Measurements from ENCODE around the gene RBM8A. TPM values are rescaled to one million over a fixed set of nuclear protein-coding genes. Genes with fewer than 3 reads are reported as not detected.

Gene RBM8A
- total and polyA plus RNA-seq, 2 experiments from 2014 or later, result 282 to 289 TPM

DNA sequence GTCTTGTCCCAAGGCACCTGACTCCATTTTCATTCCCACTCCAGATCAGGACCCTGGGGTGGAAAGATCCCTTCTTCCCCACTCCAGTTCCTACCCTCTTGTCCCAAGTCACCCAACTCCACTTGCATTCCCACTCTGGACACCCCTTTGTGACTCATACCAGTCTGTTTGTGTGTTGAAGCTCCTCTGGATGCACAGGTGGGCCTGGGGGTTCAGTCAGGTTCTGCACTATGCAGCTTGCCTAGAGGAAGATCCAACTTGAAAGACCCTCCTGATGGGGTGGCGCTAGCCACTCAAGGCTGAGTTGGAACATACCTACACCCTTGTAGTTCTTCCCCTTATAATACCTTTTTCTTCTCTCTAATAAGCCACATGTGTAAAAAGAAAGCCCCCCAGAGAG, 31.8 kb downstream of the RBM8A start:
- Histone ChIP-seq H3K9me3 (ENCODE audit: low read depth) (no peaks in the 10 kb centered on the region), H3K27me3 (no peaks in the 10 kb centered on the region), H3K4me1 (ENCODE audit: low read depth) (peaks cover 18% of the 10 kb centered on the region), H3K27ac (no peak overlapping the region), H3K36me3 (no peaks in the 10 kb centered on the region), H3K4me3 (no peak overlapping the region)
- TF ChIP-seq, protein P1, sequence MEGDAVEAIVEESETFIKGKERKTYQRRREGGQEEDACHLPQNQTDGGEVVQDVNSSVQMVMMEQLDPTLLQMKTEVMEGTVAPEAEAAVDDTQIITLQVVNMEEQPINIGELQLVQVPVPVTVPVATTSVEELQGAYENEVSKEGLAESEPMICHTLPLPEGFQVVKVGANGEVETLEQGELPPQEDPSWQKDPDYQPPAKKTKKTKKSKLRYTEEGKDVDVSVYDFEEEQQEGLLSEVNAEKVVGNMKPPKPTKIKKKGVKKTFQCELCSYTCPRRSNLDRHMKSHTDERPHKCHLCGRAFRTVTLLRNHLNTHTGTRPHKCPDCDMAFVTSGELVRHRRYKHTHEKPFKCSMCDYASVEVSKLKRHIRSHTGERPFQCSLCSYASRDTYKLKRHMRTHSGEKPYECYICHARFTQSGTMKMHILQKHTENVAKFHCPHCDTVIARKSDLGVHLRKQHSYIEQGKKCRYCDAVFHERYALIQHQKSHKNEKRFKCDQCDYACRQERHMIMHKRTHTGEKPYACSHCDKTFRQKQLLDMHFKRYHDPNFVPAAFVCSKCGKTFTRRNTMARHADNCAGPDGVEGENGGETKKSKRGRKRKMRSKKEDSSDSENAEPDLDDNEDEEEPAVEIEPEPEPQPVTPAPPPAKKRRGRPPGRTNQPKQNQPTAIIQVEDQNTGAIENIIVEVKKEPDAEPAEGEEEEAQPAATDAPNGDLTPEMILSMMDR (IDR thresholded peaks at IDR 0.05; ENCODE audit: low read depth, low read length), result no peak
- DNase-seq (ENCODE audit: low read depth in 1 of 2, low spot score in 1 of 2), result no peak

DNA sequence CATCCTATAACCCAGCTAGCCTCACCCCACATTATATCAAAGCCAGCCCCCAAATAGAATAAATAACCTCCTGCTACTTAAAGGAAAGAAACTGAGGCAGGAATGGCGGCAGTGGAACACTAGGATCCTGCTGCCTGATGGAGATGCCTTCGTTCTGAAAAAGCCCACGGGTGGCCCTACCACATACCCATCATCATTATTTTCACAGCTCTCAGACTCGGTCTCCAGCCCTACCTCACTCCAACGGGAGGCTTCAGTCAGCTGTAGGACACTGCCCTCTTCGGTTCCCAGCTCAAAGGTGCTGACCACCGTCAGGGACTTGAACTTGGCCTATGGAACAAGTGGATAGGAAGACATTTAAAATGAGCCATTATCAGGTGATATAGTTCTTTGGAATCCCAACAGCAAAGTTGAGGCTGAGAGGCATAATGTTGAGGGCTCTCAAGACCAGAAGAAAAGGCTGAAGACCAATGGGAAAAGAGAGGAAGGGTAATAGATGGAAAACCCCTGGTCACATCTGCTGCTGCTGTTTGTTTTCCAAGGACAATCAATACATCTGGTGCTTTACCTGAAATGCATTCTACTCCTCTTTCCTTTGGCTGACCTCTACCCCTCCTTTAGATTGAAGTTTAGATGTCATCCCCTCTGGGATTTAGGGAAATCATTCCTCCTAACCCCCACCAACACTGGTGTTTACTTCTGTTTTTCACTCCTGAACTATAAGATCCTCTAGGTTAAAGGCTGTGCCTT, 33.8 kb downstream of the RBM8A start:
- no peak for DNase-seq (ENCODE audit: low read depth in 1 of 2, low spot score in 1 of 2)
- TF ChIP-seq, protein P1 (IDR thresholded peaks at IDR 0.05; ENCODE audit: low read depth, low read length), result no peak
- Histone ChIP-seq H3K27me3 (no peaks in the 10 kb centered on the region), H3K36me3 (no peaks in the 10 kb centered on the region), H3K4me1 (ENCODE audit: low read depth) (peaks cover 18% of the 10 kb centered on the region), H3K4me3 (no peak overlapping the region), H3K9me3 (ENCODE audit: low read depth) (no peaks in the 10 kb centered on the region), H3K27ac (no peak overlapping the region)

DNA sequence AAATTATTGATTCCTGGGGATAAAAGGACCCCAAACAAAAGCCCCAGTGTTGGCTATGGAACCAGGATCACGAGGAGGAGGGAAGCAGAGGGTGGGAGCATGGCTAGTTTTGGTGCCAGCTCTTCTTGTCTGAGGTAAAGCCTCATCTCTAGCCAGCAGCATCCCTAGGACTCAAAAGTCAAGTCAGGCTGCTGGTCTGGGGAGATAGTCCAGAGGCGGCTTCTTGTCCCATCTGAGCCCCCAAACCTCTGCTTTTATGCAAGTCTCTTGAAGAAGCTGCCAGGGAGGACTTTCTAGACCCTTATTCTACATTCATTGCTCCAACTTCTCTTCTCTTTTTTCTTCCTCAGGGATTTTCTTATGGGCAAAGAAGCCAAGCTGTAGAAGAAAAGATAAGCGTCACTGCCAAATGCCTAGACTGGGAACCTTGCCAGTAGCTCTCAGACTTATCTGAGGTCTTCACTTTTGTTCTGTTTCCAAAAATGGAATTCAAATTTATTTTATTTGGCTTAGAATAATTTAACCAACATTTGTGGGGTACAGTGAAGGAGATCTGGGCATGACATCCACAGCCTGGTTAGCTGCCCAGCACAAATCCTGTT, 34.7 kb downstream of the RBM8A start:
- TF ChIP-seq, protein P1 (IDR thresholded peaks at IDR 0.05; ENCODE audit: low read depth, low read length), result no peak
- peak overlapping the region; percentile 83 for H3K27ac ChIP-seq

DNA sequence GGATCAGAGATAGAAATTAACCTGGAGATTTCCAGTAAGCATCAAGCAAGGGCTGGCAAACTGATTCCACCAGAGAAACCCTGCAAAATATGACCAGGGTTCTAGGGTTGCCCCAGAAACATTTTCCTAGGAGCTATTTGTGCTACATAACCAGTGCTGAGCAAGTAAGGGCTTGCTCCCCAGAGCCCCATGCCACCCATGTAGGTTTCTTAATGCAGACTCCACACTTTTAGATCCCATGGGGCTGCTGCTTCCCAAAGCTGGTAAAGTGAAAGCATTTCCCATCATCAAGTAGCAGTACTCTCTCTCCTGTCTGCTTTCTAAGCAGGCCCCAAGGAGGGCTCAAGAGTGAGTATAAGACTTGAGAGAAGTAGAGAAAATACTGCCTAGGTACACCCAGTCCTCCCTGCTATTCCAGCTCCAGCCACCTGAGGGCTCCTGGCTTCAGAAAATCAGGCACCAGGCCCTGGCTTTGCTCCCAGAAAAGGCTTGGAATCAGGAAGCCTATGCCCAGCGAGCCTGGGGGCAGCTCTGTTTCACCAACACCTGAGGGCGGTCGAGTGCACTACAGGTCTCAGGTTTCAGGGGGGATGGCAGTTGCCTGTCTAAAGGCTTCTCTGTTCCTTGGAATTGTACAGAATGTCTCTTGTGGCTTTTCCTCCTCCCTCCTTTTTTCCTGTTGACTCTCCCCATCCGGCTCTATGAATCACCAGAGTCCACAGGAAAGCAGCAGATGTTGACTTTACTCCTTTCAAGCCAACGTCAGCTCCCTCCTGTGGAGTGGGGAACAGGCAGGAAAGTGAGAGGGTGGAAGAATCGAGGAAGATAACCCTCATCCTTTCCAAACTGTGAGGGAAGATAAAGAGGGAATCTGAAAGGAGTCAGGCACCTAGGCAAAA, 35.4 kb downstream of the RBM8A start:
- H3K27ac ChIP-seq, result peak overlapping the region; percentile 83
- TF ChIP-seq, protein P1 (IDR thresholded peaks at IDR 0.05; ENCODE audit: low read depth, low read length), result peak; percentile 98

More for the DNA sequence above, 34.7 kb downstream of the RBM8A start:
- Histone ChIP-seq H3K27me3 (no peaks in the 10 kb centered on the region), H3K4me3 (peak overlapping the region; percentile 0), H3K36me3 (no peaks in the 10 kb centered on the region), H3K9me3 (ENCODE audit: low read depth) (no peaks in the 10 kb centered on the region), H3K4me1 (ENCODE audit: low read depth) (peaks cover 18% of the 10 kb centered on the region)
- peak; percentile 27 to 84 for DNase-seq (ENCODE audit: low read depth in 1 of 2, low spot score in 1 of 2)

DNA sequence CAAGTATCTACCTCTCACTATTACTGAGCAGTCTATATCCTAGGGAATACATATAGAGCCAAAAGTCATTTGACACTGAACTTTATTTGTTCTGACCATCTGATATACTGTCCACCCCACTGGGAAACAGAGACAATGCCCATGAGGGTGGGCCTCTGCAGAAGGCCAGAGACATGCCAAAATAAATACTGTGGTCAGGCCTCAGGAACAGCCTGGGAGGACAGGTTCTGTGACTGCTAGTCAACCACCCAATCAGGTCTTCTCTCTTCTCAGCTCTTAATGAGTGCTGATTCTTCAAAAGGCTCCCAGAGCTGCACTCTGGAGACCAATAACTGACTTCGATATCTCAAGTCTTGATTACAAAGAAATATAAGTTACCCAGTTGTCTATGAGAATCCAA, 36.1 kb downstream of the RBM8A start:
- peak in 1 of 2 donors; percentile 68 for DNase-seq (ENCODE audit: low read depth in 1 of 2, low spot score in 1 of 2)
- TF ChIP-seq, protein P1 (IDR thresholded peaks at IDR 0.05; ENCODE audit: low read depth, low read length), result no peak
- Histone ChIP-seq H3K4me3 (no peak overlapping the region), H3K4me1 (ENCODE audit: low read depth) (peaks cover 18% of the 10 kb centered on the region), H3K27ac (no peak overlapping the region), H3K36me3 (no peaks in the 10 kb centered on the region), H3K27me3 (no peaks in the 10 kb centered on the region), H3K9me3 (ENCODE audit: low read depth) (no peaks in the 10 kb centered on the region)

More for the DNA sequence above, 35.4 kb downstream of the RBM8A start:
- H3K36me3 ChIP-seq, result no peaks in the 10 kb centered on the region
- peaks cover 18% of the 10 kb centered on the region for H3K4me1 ChIP-seq (ENCODE audit: low read depth)
- no peaks in the 10 kb centered on the region for H3K9me3 ChIP-seq (ENCODE audit: low read depth)
- H3K27me3 ChIP-seq, result no peaks in the 10 kb centered on the region
- DNase-seq (ENCODE audit: low read depth in 1 of 2, low spot score in 1 of 2), result peak; percentile 98 to 100
- H3K4me3 ChIP-seq, result peak overlapping the region; percentile 0

All from cardiac muscle cell (in vitro differentiated cells and primary cell).